ENCODE results near the gene KRTAP10-9.

DNA sequence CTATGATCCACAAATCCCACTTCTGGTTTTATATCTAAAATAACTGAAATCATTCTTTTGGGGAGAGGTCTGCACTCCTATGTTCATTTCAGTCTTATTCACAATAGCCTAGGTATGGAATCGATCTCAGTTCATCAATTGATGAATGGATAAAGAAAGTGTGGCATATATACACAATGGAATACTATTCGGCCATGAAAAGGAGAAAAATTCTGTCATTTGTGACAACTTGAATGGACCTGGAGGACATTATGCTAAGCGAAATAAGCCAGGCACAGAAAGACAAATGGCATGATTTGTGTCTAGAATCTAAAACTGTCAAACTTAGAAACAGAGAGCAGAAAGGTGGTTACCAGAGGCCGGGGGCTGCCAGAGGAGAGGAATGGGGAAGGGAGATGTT is 20.4 kb upstream of the KRTAP10-9 start:
- TF ChIP-seq ZFP30 (CRISPR knock-in tag; IDR thresholded peaks at IDR 0.05) (no peak), TCF4 (CRISPR knock-in tag; IDR thresholded peaks at IDR 0.05; ENCODE audit: borderline replicate concordance) (no peak), ESRRG (CRISPR knock-in tag; IDR thresholded peaks at IDR 0.05) (no peak)
- TF ChIP-seq, protein P1, sequence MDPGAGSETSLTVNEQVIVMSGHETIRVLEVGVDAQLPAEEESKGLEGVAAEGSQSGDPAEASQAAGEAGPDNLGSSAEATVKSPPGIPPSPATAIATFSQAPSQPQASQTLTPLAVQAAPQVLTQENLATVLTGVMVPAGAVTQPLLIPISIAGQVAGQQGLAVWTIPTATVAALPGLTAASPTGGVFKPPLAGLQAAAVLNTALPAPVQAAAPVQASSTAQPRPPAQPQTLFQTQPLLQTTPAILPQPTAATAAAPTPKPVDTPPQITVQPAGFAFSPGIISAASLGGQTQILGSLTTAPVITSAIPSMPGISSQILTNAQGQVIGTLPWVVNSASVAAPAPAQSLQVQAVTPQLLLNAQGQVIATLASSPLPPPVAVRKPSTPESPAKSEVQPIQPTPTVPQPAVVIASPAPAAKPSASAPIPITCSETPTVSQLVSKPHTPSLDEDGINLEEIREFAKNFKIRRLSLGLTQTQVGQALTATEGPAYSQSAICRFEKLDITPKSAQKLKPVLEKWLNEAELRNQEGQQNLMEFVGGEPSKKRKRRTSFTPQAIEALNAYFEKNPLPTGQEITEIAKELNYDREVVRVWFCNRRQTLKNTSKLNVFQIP (CRISPR knock-in tag; IDR thresholded peaks at IDR 0.05; ENCODE audit: borderline replicate concordance, low read depth): no peak
- TF ChIP-seq, protein P2, sequence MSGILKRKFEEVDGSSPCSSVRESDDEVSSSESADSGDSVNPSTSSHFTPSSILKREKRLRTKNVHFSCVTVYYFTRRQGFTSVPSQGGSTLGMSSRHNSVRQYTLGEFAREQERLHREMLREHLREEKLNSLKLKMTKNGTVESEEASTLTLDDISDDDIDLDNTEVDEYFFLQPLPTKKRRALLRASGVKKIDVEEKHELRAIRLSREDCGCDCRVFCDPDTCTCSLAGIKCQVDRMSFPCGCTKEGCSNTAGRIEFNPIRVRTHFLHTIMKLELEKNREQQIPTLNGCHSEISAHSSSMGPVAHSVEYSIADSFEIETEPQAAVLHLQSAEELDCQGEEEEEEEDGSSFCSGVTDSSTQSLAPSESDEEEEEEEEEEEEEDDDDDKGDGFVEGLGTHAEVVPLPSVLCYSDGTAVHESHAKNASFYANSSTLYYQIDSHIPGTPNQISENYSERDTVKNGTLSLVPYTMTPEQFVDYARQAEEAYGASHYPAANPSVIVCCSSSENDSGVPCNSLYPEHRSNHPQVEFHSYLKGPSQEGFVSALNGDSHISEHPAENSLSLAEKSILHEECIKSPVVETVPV (CRISPR knock-in tag; IDR thresholded peaks at IDR 0.05): no peak

Data from SK-N-SH treated with all-trans-retinoic acid at 6 μM for 48 hours (cell line).